ENCODE data around the gene KRTAP29-1. TPM values are rescaled to one million over a fixed set of nuclear protein-coding genes. Genes with fewer than 3 reads are reported as not detected.
"Not testable (repeated sequence)": the region's sequence is repeated elsewhere in the genome, so short reads cannot be mapped to it uniquely, and the experiment has no call there.

The KRTAP29-1 gene
- total RNA-seq, 4 donors from 2014 or later, result not detected

DNA sequence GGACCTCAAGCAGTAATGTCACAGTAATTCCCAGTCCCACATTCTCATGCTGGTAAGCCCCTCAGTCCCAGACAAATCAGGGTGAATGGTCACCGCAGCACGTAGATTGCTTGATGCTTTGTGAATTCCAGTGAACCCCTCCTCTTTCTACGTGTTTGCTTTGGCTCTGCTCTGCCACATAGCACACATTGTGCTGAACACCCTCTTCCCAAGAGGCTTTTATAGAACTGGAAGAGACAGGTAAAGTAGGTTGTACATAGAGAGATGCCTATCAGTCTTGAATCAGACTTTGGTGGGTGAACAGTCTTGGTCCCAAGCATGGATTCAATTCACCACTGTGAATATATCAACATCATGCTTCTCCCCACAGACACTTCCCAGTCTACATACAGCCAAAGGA lies 38.1 kb downstream of the KRTAP29-1 start:
- no peak for TF ChIP-seq CTCF (IDR thresholded peaks at IDR 0.05; ENCODE audit: low read depth)

GRCh38 chr17:41263212-41263611 lies 39.4 kb downstream of the KRTAP29-1 start:
- TF ChIP-seq CTCF (IDR thresholded peaks at IDR 0.05; ENCODE audit: low read depth), result no peak

- TF ChIP-seq CTCF (IDR thresholded peaks at IDR 0.05; ENCODE audit: low read depth), result no peak
Measured at GRCh38 chr17:41258406-41258805, 44.2 kb downstream of the KRTAP29-1 start.

- TF ChIP-seq CTCF (IDR thresholded peaks at IDR 0.05; ENCODE audit: low read depth), result no peak
Measured at GRCh38 chr17:41256291-41256685, 46.4 kb downstream of the KRTAP29-1 start.

- TF ChIP-seq CTCF (IDR thresholded peaks at IDR 0.05; ENCODE audit: low read depth), result not testable (repeated sequence)
Measured at GRCh38 chr17:41255381-41256290, 47.0 kb downstream of the KRTAP29-1 start, which contains the start of gene KRTAP9-9. Gene KRTAP9-9, plus strand, starts transcription at chr17:41255384.

GRCh38 chr17:41254861-41255260 lies 47.8 kb downstream of the KRTAP29-1 start:
- TF ChIP-seq CTCF (IDR thresholded peaks at IDR 0.05; ENCODE audit: low read depth), result no peak

Small RNA genes lying within 50 kb of the gene (small RNA-seq; reads per million reads assigned to genes)
- not detected for gene KRTAP9-10P

Other genes with a start within 250 kb of the KRTAP29-1 start
- not detected for gene KRTAP2-2, start 247.6 kb downstream of the KRTAP29-1 start, total RNA-seq
- gene KRTAP2-3, start 242.7 kb downstream of the KRTAP29-1 start, total RNA-seq, result not detected
- gene KRTAP2-4, start 237.0 kb downstream of the KRTAP29-1 start, total RNA-seq, result not detected
- not detected for gene KRTAP4-7, start 218.7 kb downstream of the KRTAP29-1 start, total RNA-seq
- gene KRTAP4-8, start 204.7 kb downstream of the KRTAP29-1 start, total RNA-seq, result not detected
- not detected for gene KRTAP4-16, start 200.6 kb downstream of the KRTAP29-1 start, total RNA-seq
- not detected for gene KRTAP4-9, start 197.5 kb downstream of the KRTAP29-1 start, total RNA-seq
- gene KRTAP4-11, start 184.5 kb downstream of the KRTAP29-1 start, total RNA-seq, result not detected
- gene KRTAP4-12, start 178.7 kb downstream of the KRTAP29-1 start, total RNA-seq, result not detected
- not detected for gene KRTAP4-6, start 162.3 kb downstream of the KRTAP29-1 start, total RNA-seq
- gene KRTAP4-5, start 153.0 kb downstream of the KRTAP29-1 start, total RNA-seq, result not detected
- not detected for gene KRTAP4-4, start 142.1 kb downstream of the KRTAP29-1 start, total RNA-seq
- not detected for gene KRTAP4-3, start 134.6 kb downstream of the KRTAP29-1 start, total RNA-seq
- not detected for gene KRTAP4-2, start 124.6 kb downstream of the KRTAP29-1 start, total RNA-seq
- gene KRTAP4-1, start 117.9 kb downstream of the KRTAP29-1 start, total RNA-seq, result not detected
- not detected for gene KRTAP9-1, start 113.0 kb downstream of the KRTAP29-1 start, total RNA-seq
- not detected for gene KRTAP9-2, start 76.2 kb downstream of the KRTAP29-1 start, total RNA-seq
- gene KRTAP9-3, start 70.4 kb downstream of the KRTAP29-1 start, total RNA-seq, result not detected
- not detected for gene KRTAP9-8, start 64.9 kb downstream of the KRTAP29-1 start, total RNA-seq
- gene KRTAP9-4, start 53.2 kb downstream of the KRTAP29-1 start, total RNA-seq, result not detected
- not detected for gene KRTAP9-9, start 47.5 kb downstream of the KRTAP29-1 start, total RNA-seq
- gene KRTAP9-6, start 37.5 kb downstream of the KRTAP29-1 start, total RNA-seq, result not detected
- gene KRTAP9-7, start 27.2 kb downstream of the KRTAP29-1 start, total RNA-seq, result not detected
- not detected for gene KRTAP16-1, start 6.5 kb upstream of the KRTAP29-1 start, total RNA-seq
- gene KRTAP17-1, start 12.9 kb upstream of the KRTAP29-1 start, total RNA-seq, result not detected
- gene KRT33A, start 48.0 kb upstream of the KRTAP29-1 start, total RNA-seq, result not detected
- gene KRT33B, start 67.0 kb upstream of the KRTAP29-1 start, total RNA-seq, result not detected
- not detected for gene KRT34, start 79.5 kb upstream of the KRTAP29-1 start, total RNA-seq
- not detected for gene KRT31, start 94.8 kb upstream of the KRTAP29-1 start, total RNA-seq
- not detected for gene KRT37, start 121.7 kb upstream of the KRTAP29-1 start, total RNA-seq
- not detected for gene KRT38, start 138.1 kb upstream of the KRTAP29-1 start, total RNA-seq
- gene KRT32, start 164.5 kb upstream of the KRTAP29-1 start, total RNA-seq, result not detected
- not detected for gene KRT35, start 178.3 kb upstream of the KRTAP29-1 start, total RNA-seq
- not detected for gene KRT36, start 187.1 kb upstream of the KRTAP29-1 start, total RNA-seq
- not detected for gene KRT13, start 202.8 kb upstream of the KRTAP29-1 start, total RNA-seq
- gene KRT15, start 216.0 kb upstream of the KRTAP29-1 start, total RNA-seq, result not detected
- 1 to 10 TPM in 3 of 4 donors, not detected in 1; 1.7 to 9.6 (median 2.2) TPM for gene KRT19, start 225.5 kb upstream of the KRTAP29-1 start, total RNA-seq